ENCODE results near the gene CCDC158.
A peak's percentile ranks its signal among the peaks of the same experiment; 100 is the strongest.

The CCDC158 gene

DNA sequence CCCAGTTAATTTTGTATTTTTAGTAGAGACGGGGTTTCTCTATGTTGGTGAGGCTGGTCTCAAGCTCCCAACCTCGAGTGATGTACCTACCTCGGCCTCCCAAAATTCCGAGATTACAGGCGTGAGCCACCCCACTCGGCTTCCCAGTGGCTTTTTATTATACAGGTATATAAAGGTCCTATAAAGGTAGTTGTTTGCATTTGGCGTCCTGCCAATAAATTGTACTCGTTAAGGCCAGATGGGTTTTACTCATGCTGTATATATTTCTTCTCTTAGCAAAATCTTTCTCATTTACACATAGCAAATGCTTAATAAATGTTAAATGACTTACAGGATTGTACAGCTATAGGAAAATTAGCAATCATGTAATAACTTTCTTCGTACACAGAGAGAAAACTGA is 20.9 kb upstream of the CCDC158 start:
- Histone ChIP-seq H3K36me3 (ENCODE audit: control insufficient read depth, insufficient read depth, low read length) (no peaks in the 10 kb centered on the region), H3K27me3 (replicated peaks; ENCODE audit: control insufficient read depth, insufficient read depth, low read length) (peaks cover 2% of the 10 kb centered on the region; the same call in 1 of the 2 replicates), H3K4me3 (replicated peaks; ENCODE audit: low read depth, low read length) (no peak overlapping the region)
- TF ChIP-seq, protein P1, sequence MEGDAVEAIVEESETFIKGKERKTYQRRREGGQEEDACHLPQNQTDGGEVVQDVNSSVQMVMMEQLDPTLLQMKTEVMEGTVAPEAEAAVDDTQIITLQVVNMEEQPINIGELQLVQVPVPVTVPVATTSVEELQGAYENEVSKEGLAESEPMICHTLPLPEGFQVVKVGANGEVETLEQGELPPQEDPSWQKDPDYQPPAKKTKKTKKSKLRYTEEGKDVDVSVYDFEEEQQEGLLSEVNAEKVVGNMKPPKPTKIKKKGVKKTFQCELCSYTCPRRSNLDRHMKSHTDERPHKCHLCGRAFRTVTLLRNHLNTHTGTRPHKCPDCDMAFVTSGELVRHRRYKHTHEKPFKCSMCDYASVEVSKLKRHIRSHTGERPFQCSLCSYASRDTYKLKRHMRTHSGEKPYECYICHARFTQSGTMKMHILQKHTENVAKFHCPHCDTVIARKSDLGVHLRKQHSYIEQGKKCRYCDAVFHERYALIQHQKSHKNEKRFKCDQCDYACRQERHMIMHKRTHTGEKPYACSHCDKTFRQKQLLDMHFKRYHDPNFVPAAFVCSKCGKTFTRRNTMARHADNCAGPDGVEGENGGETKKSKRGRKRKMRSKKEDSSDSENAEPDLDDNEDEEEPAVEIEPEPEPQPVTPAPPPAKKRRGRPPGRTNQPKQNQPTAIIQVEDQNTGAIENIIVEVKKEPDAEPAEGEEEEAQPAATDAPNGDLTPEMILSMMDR (IDR thresholded peaks at IDR 0.05; ENCODE audit: insufficient read depth, low read length, poor library complexity, severe bottlenecking), result no peak
- no peak for DNase-seq (ENCODE audit: extremely low read depth, insufficient read length)

GRCh38 chr4:76439491-76439890 is 18.6 kb upstream of the CCDC158 start:
- no peak for DNase-seq (ENCODE audit: extremely low read depth, insufficient read length)
- H3K27me3 ChIP-seq (replicated peaks; ENCODE audit: control insufficient read depth, insufficient read depth, low read length), result peaks cover 2% of the 10 kb centered on the region; the same call in 1 of the 2 replicates
- H3K4me3 ChIP-seq (replicated peaks; ENCODE audit: low read depth, low read length), result no peak overlapping the region
- H3K36me3 ChIP-seq (ENCODE audit: control insufficient read depth, insufficient read depth, low read length), result no peaks in the 10 kb centered on the region
- TF ChIP-seq, protein P1 (IDR thresholded peaks at IDR 0.05; ENCODE audit: insufficient read depth, low read length, poor library complexity, severe bottlenecking), result no peak

DNA sequence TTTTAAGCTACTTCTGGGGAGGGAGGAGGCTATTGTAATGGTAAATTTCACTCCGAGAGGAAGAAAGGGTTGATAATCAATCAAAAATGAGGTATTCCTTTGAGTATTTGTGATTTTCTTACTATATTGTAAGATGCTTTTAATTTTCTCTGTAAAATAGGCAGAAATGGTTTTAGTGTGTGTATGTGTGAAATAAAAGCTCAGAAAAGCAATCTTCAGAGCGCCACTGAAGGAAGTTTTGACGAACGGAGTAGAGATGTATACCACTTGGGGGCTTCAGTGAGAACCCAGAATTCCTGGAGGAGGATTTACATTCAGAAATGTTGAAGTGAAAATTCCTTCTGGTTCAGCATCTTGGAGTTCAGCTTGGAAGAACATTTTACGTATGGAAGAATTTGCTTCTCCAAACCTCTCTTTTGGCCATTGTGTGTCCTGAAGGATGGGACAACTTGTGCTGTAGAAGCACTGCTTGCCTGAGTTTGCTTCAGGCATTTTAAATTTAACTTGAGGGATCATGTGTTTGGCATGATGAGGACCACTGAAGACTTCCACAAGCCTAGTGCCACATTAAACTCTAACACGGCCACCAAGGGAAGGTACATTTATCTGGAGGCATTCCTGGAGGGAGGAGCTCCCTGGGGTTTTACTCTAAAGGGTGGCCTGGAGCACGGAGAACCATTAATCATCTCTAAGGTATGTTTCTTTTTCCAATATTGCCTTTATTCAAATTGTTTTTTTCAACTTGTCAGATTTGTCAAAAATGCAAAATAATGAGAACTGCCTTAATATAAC is 14.8 kb upstream of the CCDC158 start:
- no peaks in the 10 kb centered on the region for H3K27me3 ChIP-seq (replicated peaks; ENCODE audit: control insufficient read depth, insufficient read depth, low read length)
- no peaks in the 10 kb centered on the region for H3K36me3 ChIP-seq (ENCODE audit: control insufficient read depth, insufficient read depth, low read length)
- no peak overlapping the region for H3K4me3 ChIP-seq (replicated peaks; ENCODE audit: low read depth, low read length)
- no peak for DNase-seq (ENCODE audit: extremely low read depth, insufficient read length)
- TF ChIP-seq, protein P1 (IDR thresholded peaks at IDR 0.05; ENCODE audit: insufficient read depth, low read length, poor library complexity, severe bottlenecking), result no peak

- TF ChIP-seq, protein P1 (IDR thresholded peaks at IDR 0.05; ENCODE audit: insufficient read depth, low read length, poor library complexity, severe bottlenecking), result no peak
- Histone ChIP-seq H3K27me3 (replicated peaks; ENCODE audit: control insufficient read depth, insufficient read depth, low read length) (no peaks in the 10 kb centered on the region), H3K4me3 (replicated peaks; ENCODE audit: low read depth, low read length) (no peak within 1 kb of the TSS), H3K36me3 (ENCODE audit: control insufficient read depth, insufficient read depth, low read length) (no peaks in the 10 kb centered on the region)
- no peak for DNase-seq (ENCODE audit: extremely low read depth, insufficient read length)
Measured at GRCh38 chr4:76434901-76435527, 14.1 kb upstream of the CCDC158 start, which contains the start of gene SHROOM3. SHROOM3 (plus strand) TSS chr4:76435229; CDS start chr4:76436053, 824 bp downstream.

- no peak overlapping the region for H3K4me3 ChIP-seq (replicated peaks; ENCODE audit: low read depth, low read length)
- DNase-seq (ENCODE audit: extremely low read depth, insufficient read length), result peak; percentile 16
- no peaks in the 10 kb centered on the region for H3K36me3 ChIP-seq (ENCODE audit: control insufficient read depth, insufficient read depth, low read length)
- TF ChIP-seq, protein P1 (IDR thresholded peaks at IDR 0.05; ENCODE audit: insufficient read depth, low read length, poor library complexity, severe bottlenecking), result peak; percentile 63
- H3K27me3 ChIP-seq (replicated peaks; ENCODE audit: control insufficient read depth, insufficient read depth, low read length), result no peaks in the 10 kb centered on the region
Measured at GRCh38 chr4:76430519-76431388, 9.8 kb upstream of the CCDC158 start.
